HG02970 (cell line): ENCODE data around the gene FZD1.

Source experiments
- ATAC-seq: cut with Tn5 transposase; IDR thresholded peaks from one replicate; pipeline ENCODE4 v1.9.1; 2021; ENCODE audit warnings: mild to moderate bottlenecking, moderate library complexity, moderate number of reproducible peaks; ENCODE audit not compliant: unreplicated experiment, low FRiP score

Gene FZD1

DNA sequence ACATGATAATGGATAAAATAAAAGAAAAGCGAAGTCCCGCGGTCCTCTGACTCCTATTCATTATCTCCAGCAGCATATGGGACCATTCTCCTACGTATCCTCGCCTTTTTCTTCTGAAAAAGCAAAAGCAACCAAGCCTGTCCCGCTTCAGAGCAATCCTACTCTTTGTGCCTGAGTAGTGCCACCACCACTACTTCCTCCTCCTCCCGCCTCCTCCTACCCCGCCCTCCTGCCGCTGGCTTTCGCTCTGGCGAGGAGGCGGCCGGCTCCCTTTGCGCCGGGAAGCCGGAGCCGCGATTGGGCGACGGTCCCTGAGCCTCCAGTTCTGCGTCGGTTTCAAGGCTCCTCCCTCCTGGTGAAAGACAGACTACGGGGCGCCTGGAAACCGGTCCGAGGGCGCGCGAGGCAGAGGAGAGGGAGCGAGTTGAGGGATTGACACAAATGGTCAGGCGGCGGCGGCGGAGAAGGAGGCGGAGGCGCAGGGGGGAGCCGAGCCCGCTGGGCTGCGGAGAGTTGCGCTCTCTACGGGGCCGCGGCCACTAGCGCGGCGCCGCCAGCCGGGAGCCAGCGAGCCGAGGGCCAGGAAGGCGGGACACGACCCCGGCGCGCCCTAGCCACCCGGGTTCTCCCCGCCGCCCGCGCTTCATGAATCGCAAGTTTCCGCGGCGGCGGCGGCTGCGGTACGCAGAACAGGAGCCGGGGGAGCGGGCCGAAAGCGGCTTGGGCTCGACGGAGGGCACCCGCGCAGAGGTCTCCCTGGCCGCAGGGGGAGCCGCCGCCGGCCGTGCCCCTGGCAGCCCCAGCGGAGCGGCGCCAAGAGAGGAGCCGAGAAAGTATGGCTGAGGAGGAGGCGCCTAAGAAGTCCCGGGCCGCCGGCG is at the start of gene FZD1:
FZD1 (plus strand) TSS at position 388 of the 878 bp plus-strand sequence; CDS start at position 836, 448 bp downstream.
- peak; percentile 94 for ATAC-seq

DNA sequence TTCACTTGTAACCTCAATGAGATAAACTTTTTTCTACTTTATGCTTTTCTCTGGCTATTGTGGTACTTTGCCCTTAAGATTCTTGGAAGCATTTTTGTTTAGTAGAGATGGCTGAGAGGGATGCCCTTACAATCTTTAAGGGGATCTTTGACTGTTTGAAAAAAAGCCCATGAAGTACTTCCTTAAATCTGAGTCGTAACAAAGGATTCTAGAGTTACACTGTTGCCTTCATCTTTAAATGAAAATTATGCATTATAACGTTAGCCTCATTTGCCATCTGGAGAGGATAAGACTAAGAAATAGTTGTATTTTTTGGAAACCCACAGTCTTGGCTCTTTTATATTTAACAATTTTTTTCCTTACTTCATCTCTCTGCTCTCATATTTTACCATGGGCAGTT is 37.8 kb upstream of the FZD1 start:
- ATAC-seq: no peak

DNA sequence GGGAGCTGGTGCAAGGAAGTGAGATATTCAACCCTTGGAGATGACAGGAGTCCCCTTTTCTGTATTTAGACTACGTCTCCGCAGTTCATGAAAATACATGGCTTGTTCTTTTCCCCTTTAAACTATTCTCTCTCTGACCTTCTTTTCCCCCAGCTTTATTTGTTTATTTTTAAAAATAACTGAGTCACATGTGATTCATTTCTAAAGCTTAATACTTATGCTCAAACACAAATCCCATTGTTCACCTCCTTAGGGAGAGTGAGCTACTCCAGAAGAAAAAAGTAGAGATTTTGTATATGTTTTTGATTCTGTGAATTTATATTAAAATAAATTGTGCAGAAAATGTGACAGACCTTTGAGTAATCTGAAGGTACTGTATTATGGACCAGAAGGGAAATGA is 35.9 kb upstream of the FZD1 start:
- no peak for ATAC-seq

DNA sequence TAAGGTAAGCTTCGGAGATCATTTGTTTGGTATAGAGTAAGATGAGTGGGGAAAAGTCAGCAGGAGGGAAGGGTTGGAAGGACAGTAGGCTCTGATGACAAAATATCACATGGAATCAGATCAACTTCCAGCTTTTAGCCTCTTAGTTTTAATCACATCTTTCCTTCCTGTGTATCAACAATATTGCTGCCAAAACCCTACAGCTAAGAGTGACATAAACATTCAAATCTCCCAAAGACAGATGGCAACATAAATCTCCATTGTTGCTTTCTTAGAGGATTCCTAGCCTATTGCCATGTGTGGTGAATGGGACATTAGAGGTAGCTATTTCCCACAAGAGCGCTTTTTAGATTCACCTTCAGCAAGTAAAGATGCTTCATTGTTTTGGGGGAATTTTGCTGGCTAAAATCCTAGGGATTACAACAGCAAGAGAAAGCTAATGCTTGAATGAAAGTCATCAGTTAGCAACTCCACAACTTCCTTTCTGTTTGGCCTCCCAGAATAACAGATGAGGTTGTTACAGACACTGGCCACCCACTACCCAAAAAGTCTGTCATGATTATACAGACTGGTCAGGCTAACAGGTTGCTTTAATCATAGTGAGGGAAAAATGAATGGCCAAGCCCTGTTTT is 35.2 kb upstream of the FZD1 start:
- ATAC-seq: no peak

DNA sequence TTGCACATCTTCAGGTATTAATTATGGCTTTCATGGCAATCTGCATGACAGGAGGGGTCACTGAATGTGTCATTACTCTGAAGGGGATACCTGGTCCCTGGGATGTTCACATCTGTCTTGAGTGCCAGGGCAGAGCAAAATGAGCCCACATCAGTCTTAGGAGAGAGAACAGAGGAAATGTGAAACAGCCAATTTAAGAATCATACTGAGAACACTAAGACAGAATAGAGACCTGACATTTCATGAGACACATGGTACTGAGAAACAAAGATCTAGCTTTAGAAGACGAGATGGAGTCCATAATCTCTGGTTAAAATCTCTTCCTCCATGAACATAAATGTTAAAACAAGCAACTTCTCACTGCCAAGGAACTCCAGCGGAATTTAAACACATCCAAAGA is 34.1 kb upstream of the FZD1 start:
- no peak for ATAC-seq

DNA sequence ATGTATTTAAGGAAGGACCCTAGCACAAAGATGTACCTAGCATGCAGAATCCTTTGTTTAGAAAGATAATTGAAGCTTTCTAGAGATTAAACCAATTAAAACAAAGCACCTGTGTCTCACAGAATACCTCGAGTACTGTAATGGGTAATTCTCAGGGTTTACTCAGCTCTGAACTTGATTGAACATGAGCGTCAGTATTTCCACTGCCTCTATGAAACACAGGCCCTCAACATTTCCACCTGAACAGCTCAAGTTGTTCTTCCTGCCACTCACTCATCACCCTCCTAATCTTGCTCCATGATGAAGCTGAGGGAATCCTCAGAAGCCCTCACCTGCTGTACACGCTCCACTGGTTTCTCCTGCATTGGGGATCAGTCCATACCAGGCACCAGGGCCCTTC is 33.7 kb upstream of the FZD1 start:
- ATAC-seq: no peak

DNA sequence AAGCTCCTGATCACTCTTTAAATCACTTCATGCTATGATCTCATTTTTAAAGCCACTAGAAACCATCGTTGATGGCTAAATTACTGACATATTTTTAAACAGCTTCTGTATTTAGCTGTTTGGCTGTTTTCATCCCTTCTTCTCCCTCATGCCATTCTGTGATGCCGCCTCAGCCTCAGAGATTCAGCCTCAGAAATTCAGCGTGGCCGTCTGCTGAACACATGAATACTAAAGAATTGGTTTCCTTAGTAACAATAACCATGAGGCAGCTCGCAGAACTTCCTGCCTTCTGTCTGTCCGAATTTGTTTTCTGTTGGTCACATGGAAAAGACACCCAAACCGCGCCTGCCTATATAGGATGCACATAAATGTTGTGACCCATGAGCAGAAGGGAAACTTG is 31.0 kb upstream of the FZD1 start:
- ATAC-seq: no peak

DNA sequence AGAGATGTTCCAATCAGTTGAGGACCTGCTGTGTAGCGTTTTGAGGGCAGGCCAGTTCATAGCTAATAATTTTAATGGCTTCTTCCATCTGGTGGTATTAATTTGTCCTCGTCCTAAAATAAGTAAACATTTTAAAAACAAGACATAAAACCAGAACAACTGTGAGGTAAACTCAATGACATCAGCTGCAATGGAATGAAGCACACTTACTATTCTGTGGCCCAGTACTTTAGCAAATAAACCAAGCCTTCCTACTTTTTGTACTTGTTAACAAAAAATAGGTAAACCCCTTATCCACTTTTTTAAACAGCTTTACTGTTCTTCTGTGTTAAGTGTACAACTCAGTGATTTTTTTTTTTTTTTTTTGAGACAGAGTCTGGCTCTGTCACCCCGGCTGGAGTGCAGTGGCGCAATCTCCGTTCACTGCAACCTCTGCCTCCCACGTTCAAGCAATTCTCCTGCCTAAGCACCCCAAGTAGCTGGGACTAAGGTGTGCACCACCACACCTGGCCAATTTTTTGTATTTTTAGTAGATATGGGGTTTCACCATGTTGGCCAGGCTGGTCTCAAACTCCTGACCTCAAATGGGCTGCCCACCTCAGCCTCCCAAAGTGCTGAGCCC is 28.9 kb upstream of the FZD1 start:
- no peak for ATAC-seq

DNA sequence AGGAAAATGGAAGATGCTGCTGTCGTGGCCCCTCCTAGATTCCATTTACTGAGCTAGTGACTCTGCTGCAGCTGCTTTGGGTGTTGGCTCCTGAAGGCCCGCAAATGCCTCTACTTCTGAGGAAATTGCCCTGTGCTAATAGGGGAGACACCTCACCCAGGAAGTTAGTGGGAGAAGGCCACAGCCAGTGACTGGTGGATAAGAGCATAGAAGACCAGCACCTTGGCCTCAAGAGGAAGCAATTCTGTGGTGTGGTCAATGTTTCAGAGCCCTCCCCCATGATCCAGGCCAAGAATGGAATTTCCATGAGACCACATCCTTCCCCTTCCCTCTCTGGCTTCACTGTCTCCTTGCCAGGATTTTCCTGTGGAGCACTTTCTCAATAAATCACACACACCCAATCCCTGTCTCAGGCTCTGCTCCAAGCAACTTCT is 25.0 kb upstream of the FZD1 start:
- no peak for ATAC-seq

DNA sequence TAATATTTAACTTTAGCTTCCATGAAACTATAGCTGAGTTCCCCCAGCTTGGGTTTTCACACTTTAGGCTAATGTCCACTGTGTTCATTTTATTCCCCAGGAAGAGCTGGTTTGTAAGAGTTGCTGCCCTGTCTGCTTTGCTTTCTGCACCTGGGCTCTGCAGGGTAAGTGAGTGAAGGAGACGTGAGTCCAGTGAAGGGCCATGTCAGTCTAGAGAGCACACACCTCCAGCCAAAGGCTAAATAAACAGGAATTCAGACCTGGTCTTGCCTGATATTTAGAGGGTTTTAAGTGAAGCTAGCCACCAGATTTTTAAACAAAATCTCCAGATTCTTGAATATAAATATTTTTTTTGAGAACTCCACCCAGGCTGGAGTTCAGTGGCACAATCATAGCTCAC is 24.5 kb upstream of the FZD1 start:
- no peak for ATAC-seq

DNA sequence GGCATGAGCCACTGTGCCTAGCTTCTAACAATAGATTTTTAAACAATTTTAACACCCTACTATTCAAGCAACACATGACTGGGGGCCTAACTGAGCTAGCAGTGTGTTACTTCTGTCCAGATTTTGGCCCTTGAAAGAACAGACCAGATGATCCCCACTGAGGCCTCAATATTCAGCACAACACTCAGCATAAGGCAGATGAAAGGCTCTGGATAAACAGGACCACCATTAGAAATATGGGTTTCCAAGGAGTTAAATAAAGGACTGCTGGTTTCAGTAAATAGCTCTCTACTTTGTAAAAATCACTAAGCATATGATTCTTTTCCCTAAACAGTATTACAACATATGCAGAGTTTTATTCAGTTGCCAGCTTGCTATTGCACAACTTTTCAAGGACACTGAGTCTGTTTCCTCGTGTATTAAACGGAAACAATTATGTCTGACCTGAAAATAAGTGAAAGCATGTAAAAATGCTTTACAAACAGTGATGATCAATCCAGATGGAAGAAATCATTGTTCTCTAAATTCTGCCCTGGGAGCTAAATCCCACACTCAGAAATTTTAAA is 23.8 kb upstream of the FZD1 start:
- ATAC-seq: no peak

DNA sequence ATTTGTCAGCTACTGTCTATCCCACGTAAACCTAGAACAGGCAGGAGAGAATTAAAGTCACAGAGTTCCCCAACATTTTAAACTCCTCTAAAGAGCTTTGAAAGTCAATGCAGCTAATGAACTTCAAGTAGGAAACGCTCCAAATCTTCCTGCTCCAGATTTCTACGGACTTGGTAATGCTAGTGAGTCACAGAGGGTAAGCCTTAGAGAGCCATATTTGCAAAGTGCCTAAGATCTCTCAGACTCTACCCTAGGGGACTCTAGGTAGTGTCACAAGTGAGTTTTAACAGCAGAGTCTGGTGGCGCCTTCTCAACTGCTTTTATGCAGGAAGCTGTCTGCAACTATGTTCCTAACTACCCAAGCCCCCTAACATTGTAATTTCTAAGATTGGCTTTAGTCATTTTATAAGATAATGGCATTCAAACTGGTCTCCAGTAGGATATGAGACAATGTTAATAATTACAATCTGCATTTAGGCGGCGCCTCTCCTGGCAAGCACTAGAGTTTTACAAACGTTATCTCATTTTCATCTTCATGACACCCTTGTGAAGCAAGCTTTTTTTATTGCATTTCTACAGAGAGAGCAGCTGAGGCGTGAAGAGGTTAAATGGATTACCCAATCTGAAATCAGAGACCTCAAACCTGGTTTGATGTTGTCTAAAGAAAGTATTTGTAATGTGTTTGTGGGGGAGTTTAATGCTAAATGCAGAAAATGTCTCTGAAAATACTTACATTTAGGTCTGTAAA is 22.0 kb upstream of the FZD1 start:
- ATAC-seq: no peak

DNA sequence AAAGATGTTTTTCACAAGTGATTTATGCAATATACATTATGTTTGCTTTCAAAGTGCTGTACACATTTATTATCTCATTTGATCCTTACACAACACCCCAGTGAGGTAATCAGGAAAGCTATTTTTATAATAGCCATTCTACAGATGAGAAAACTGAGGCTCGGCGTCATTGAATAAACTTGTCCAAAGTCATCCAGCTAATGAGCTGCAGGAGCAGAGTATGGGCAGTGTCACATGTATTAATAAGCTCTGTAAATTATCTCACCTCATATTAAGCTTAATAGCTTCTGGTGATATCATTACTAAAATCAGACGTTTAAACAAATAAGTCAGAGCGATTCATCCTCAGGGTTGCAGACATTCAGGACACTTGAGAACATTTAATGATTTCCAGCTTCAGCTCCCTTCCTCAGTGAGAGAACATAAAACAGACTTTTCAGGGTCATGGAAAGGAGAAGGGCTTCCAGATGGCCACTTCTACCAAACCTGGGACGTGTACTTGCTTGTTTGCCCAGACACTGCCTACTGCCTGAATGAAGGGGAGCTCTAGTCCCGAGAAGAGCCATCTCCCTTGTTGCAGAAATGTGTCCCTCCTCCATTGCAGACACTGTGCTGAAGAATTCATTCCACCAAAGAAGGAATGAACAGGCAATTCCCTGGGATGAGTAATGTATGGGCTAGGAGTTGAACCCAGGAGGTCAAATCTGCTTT is 20.5 kb upstream of the FZD1 start:
- no peak for ATAC-seq

DNA sequence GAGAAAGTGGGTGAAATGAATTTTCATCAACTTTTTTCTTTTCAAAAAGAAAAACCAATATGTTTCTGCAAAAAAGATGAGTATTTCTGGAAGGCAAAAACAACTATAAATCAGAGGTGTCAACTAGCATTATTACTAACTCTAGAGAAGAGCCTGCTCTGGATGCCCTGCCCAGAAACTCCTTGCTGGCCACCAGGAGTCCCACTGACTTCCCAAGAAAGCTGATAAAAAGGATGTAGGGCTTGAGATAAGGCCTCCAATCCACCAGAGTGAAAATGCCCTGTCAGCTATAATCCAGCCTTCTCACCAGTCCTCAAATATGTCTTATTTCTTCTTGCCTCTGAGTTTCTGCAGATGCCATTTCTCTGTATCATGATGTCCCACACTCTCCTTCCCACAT is 16.7 kb upstream of the FZD1 start:
- no peak for ATAC-seq

DNA sequence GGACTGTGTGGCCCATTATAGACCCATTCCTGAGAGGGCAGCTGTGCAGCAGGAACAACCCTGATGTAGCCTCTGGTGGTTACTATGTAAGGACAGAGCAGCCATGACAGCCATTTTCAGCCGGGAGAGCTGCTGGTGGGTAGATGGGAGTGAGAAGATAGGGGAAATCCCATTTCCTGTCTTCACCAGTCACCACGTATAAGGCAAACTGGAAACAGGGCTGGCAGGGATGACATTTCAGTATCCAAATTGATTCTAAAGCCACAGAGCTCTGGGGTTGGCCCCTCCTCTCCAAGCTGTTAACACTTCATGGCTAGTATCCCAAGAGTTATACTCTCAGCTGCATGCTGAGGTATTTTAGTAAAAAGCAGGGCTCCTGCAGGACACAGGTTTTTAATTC is 15.2 kb upstream of the FZD1 start:
- no peak for ATAC-seq

DNA sequence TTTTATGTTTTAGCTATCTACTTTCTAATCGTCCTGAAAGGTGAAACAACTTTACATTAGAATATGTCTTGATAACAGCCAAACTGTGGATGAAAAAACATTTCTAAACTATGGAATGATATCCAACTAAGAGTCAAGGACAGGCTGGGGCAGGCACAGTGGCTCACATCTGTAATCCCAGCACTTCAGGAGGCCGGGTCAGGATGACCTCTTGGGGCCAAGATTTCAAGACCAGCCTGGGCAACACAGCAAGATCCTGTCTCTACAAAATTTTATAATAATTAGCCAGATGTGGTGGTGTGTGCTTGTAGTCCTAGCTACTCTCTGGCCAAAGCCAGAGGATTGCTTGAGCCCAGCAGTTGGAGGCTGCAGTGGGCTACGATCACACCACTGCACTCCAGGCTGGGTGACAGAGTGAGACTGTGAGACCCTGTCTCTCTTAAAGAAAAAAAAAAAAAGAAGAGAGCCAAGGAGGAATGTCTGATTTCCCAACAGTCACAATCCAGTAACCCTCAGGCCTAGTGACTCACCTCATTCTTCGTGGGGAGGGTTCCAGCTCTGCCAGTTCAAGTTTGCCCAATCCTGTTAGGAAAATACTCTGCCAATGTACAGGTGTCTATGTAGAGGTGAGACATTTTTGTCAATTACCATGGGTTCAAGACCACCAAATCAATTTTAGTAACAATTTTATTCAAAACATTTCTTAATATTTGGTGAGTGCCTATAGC is 14.6 kb upstream of the FZD1 start:
- ATAC-seq: no peak

DNA sequence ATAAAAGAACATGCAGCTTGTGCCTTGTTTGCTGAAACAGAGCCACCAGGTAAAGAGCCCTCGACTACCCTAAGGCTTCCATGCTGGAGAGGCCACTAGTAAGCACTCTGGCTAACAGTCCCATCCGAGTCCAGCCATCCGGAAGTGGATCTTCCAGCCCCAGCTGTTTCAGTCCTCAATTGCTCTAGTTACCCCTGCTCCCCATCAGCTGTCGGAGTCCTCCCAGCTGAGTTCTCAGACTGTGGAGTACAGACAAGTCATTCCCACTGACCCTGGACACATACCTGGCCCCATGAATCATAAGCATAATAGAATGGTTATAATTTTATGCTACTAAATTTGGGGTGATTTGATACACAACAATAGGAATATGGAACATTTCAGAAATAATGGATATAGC is 13.5 kb upstream of the FZD1 start:
- ATAC-seq: no peak

DNA sequence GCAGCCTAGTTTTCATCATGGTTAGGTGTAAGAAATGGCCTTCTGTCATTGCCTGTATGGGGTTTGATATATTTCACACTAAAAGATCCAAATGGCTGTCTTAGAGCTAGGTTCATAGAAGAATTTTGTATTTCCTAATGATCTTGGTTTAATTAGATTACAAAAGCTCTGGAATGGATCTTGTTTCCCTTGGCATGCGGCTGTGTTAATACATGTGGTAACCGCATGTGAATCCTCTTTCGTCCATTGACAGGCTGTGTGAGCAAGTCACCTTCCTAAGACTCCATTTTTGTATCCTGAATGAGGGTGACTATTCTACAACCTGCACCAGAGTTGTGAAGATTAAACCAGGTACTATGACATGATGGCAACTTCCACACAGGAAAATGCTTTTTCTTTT is 12.4 kb upstream of the FZD1 start:
- no peak for ATAC-seq

DNA sequence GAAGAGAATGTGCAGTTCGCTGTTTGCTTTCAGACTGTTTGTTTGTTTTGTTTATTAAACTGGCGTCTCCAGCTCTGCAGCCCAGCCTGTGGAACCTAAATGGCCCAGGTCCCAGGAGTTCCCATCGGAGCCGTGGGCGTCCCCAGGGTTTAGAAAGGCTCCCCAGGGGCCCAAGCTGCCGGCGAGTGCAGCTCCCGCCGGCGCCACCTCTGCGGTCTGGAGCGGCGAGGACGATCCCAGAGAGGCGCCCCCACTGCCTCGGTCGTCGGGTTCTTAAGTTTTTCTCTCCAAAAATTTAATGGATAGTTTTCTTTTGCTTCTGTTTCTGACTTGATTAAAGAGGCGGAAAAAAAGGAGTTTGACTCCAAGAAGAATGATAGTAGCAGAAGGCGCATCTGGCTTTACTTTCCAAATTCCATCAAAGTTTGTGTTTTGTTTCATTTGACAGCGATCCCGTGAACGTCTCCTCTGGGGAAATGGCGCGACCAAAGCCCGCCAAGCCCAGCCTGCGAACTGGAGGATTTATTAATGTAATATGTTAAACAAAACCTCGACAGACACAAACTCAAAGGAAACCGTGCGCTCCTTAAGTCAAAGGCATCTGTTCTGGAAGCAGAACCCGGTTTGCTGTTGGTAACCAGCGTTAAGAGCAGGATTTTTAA is 718 bp upstream of the FZD1 start:
- ATAC-seq: no peak
